H1 (cell line): ENCODE measurements around the gene CUBN. TPM values are rescaled to one million over a fixed set of nuclear protein-coding genes. Genes with fewer than 3 reads are reported as not detected.

Experiments
- CTCF ChIP-seq, 3 experiments: IDR thresholded peaks; 1 replicate in 2 of 3; 2 replicates in 1 of 3; pipeline versions ENCODE4 v1.5.1 to v1.6.1; 2011; ENCODE audit warnings: low read length in 3 of 3, mild to moderate bottlenecking in 3 of 3, inconsistent platforms in 2 of 3, low read depth in 1 of 3, moderate library complexity in 1 of 3; ENCODE audit not compliant: insufficient read depth in 1 of 3; ENCODE audit errors: control extremely low read depth in 1 of 3
- FOSL1 ChIP-seq: IDR thresholded peaks from 2 replicates; pipeline ENCODE4 v1.6.1; 2011; ENCODE audit warnings: mild to moderate bottlenecking, low read depth, low read length, moderate library complexity; ENCODE audit not compliant: insufficient read depth
- HDAC2 ChIP-seq, 2 experiments: fragments of 300-600 bp in 1 of 2; sonication (generic) in 1 of 2; IDR thresholded peaks; 2 replicates each; pipeline ENCODE4 v1.6.1; 2011 to 2012; ENCODE audit warnings: low read depth in 2 of 2, low read length in 2 of 2, mild to moderate bottlenecking in 2 of 2, moderate library complexity in 2 of 2, borderline replicate concordance in 1 of 2, inconsistent platforms in 1 of 2
- HDAC6 ChIP-seq: IDR thresholded peaks from one replicate; pipeline ENCODE4 v1.7.1; 2012; ENCODE audit warnings: low read depth, mild to moderate bottlenecking, inconsistent platforms, low read length, moderate library complexity
- NRF1 ChIP-seq: IDR thresholded peaks from 2 replicates; pipeline ENCODE4 v1.6.1; 2011; ENCODE audit warnings: mild to moderate bottlenecking, low read depth, low read length, improper control_type of control experiment
- USF2 ChIP-seq: IDR thresholded peaks from 2 replicates; pipeline ENCODE4 v1.6.1; 2011; ENCODE audit warnings: low read length, improper control_type of control experiment
- polyA plus RNA-seq, 7 experiments: library from polyadenylated mRNA; depleted of rRNA in 3 of 7; stranded (reverse) in 5 of 7; unstranded in 2 of 7; fragments of >200 nt in 5 of 7; fragments of 200-250 nt in 2 of 7; gene quantifications; 1 replicate in 5 of 7; 2 replicates in 1 of 7; 4 replicates in 1 of 7; pipeline versions ENCODE4 v1.2.1 to v1.2.3, GENCODE V29; 2011 to 2013; ENCODE audit warnings: missing spikeins in 2 of 7, mixed read lengths in 2 of 7
- total RNA-seq: library from RNA; stranded (reverse); fragmentation: NEBNext Ultra II Directional; extraction: Animal tissue kit (Norgen Biotek cat#: 25700); gene quantifications from 2 replicates; pipeline ENCODE4 v1.2.1, GENCODE V29; 2021

The CUBN gene
- total and polyA plus RNA-seq, 2 of the 8 experiments (the other 6 are each of a cell fraction or from before 2014, with no cell fraction given) = 0.04 to 0.08 TPM

GRCh38 chr10:17109475-17110207, 20.0 kb downstream of the CUBN start (continued):
- TF ChIP-seq USF2 (no peak), HDAC2 (IDR thresholded peaks at IDR 0.05; ENCODE audit: borderline replicate concordance in 1 of 2, low read depth in 2 of 2, low read length in 2 of 2) (no peak), CTCF (IDR thresholded peaks at IDR 0.05; ENCODE audit: control extremely low read depth in 1 of 3, insufficient read depth in 1 of 3, low read depth in 1 of 3, low read length in 3 of 3) (no peak), FOSL1 (no peak), HDAC6 (no peak), NRF1 (no peak)
